C4-2B (cell line): ENCODE results near the gene RAPGEF1.

Experiments
- ZFX ChIP-seq: fragments of 450-650 bp; IDR thresholded peaks from 2 replicates; pipeline ENCODE4 v1.6.1; 2017
- TF ChIP-seq, protein P1 (sequence below): fragments of 450-650 bp; conservative IDR thresholded peaks from 2 replicates; pipeline ENCODE4 v1.5.1; 2017; ENCODE audit warnings: mild to moderate bottlenecking

DNA sequence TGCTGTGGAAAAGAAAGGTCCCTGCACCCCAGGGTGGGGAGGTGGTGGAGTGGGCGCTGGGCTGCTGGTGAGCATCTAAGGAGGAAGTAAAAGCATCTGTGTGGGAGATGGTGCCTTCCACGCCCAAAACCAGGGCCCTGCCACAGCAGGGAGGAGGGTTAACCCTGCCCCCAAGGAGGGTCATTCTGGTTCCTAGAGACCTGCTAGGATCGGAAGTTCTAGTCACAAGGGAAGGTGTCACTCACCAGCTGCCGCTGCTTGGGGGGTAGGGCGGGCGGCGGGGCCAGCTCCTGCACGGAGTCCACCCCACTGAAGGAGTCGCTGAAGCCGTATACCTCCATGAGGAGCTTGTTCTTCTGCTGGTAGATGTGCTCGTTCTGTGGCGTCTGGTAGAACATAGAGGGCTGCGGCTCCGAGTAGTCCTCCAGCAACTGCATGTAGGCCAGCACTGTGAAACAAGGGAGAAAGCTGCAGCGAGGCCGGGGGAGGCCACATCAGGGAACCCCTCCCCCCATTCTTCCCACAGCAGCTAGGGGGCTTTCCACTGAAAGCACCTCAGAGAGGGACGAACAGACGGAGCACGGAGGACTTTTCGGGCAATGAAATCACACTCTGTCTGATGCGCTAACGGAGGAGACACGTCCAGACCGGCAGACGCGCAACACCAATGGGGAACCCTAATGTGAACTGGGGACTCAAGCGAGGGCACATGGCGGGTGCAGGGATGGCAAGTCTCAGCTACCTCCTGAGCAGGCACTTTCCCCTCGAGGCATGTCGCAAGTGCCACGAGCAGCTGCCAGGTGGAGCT is 118.1 kb downstream of the RAPGEF1 start:
- TF ChIP-seq, protein P1, sequence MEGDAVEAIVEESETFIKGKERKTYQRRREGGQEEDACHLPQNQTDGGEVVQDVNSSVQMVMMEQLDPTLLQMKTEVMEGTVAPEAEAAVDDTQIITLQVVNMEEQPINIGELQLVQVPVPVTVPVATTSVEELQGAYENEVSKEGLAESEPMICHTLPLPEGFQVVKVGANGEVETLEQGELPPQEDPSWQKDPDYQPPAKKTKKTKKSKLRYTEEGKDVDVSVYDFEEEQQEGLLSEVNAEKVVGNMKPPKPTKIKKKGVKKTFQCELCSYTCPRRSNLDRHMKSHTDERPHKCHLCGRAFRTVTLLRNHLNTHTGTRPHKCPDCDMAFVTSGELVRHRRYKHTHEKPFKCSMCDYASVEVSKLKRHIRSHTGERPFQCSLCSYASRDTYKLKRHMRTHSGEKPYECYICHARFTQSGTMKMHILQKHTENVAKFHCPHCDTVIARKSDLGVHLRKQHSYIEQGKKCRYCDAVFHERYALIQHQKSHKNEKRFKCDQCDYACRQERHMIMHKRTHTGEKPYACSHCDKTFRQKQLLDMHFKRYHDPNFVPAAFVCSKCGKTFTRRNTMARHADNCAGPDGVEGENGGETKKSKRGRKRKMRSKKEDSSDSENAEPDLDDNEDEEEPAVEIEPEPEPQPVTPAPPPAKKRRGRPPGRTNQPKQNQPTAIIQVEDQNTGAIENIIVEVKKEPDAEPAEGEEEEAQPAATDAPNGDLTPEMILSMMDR, result no peak
- TF ChIP-seq ZFX, result no peak
